GM12892 (cell line): ENCODE results near the gene SLC44A3.

Experiments used
- DNase-seq: peaks from one replicate; pipeline ENCODE4 v3.0.0; 2011; ENCODE audit not compliant: insufficient read length
- FAIRE-seq: peaks from 2 replicates; lab custom pipeline; 2011; peaks lifted over from hg19 to GRCh38; lab: Jason Lieb, UNC
- POLR2A ChIP-seq: IDR thresholded peaks from 2 replicates; pipeline ENCODE4 v1.6.1; 2011; ENCODE audit warnings: low read depth, low read length, control low read depth
- POLR2AphosphoS5 ChIP-seq: IDR thresholded peaks from 2 replicates; pipeline ENCODE4 v1.6.1; 2011; ENCODE audit warnings: low read depth, low read length, control low read depth
- TAF1 ChIP-seq: IDR thresholded peaks from 2 replicates; pipeline ENCODE4 v1.6.1; 2011; ENCODE audit warnings: low read depth, mild to moderate bottlenecking, control low read depth, low read length, borderline replicate concordance

Gene SLC44A3

DNA sequence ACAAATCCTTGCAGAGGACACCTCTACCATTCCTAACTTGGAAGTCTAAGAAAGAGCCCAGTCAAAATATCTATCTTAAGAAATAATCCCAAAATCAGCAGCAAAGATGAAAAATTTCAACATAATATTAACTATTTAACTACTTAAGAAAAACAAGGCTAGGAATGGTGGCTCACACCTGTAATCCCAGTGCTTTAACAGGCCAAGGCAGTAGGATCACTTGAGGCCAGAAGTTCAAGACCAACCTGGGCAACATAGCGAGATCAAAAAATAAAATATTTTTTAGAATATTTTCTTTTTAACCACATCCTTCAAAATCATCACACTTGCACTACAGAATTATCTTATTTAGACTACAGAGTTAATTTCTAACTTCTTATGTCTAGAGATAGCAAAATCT, 101.8 kb downstream of the SLC44A3 start:
- no peak for TF ChIP-seq TAF1
- no peak for TF ChIP-seq POLR2AphosphoS5
- TF ChIP-seq POLR2A, result no peak
- no peak for FAIRE-seq
- no peak for DNase-seq

DNA sequence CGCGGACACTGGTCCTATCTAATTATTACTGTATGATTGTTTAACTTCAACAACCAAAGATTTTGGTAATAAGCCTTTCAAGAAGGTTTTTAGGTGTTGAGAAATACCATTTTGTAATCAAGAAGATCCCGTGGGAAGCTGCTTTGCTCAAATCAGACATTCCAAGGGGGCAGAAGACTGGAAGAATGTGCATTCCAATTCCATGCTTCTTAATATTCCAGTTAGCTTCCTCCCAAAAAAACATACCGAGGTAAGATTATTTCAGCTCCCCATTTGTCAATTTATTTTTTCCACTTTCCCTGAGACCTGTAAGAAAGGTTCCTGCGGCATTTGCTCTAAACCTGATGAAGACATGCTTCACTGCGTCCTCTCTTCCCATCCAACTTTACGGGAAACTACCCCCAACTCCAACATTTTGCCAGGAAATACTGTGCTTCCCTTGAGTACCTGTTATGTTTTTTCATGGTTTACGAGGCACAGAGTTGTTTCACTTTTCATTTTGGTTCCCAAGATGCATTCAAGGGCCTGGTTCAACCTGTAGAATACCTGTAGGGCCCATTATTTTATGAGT, 102.7 kb downstream of the SLC44A3 start:
- FAIRE-seq (no peak), DNase-seq (no peak)
- no peak for TF ChIP-seq POLR2AphosphoS5
- TF ChIP-seq POLR2A, result no peak
- no peak for TF ChIP-seq TAF1

- no peak for TF ChIP-seq POLR2AphosphoS5
- TF ChIP-seq POLR2A, result no peak
- no peak for TF ChIP-seq TAF1
- DNase-seq, result no peak
- FAIRE-seq, result no peak
These were observed 104.8 kb downstream of the SLC44A3 start for GRCh38 chr1:94925004-94925403.

DNA sequence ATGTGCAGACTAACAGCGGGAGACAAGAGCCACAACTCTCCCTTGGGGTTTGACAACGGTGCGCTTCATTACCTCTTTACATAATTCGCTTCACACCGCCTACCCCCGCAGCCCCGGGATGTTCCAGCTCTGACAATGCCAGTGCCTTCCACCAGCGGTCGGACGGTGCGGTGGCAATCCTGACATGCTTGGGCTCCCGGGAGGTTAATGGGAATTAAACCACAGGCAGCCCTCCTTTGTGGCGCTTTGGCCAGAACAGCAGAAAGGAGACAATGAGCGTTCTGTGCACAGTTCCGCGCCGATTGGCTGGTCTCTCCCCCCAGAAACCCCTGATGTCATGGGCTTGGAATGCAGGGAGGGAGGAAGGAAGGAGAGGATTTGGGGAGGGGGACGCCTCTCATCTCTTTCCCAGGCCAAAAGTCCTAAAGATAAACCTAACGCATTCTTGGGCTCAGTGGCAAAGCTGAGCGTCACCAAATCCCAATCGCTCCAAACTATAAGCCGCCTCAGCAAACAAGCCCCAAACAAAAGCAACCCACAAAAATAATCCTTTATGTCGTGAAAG, 105.5 kb downstream of the SLC44A3 start:
- DNase-seq, result peak; percentile 11
- FAIRE-seq, result no peak

GRCh38 chr1:94926126-94926914, 106.2 kb downstream of the SLC44A3 start:
- no peak for FAIRE-seq
- TF ChIP-seq POLR2AphosphoS5 (no peak), POLR2A (no peak), TAF1 (no peak)
- DNase-seq, result peak; percentile 36

More for the DNA sequence above, 105.5 kb downstream of the SLC44A3 start:
- TF ChIP-seq POLR2A, result no peak
- TF ChIP-seq POLR2AphosphoS5, result no peak
- no peak for TF ChIP-seq TAF1

DNA sequence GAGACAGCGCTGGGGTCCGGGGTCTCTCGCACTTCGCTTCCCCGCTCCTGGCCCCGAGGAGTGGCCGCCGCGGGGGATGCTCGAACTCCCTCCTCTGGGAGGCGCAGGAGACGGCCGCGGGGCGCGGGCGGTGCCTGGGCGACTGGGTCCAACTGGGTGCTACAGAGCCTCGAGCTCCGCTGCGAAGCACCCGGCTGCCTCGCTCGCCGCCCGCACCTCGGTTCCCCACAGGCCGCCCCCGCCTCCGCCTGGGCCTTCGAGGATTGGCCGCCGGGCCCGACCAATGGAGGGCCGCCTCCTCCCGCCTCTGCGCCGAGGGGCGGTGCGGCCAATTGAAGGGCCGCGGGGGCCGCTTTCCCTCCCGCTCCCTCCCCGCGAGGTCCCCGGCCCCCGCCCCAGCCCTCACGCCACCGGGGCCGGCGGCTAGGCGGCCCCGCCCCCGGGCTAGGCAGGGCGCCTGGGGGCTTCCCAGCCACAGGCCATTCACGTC, 106.8 kb downstream of the SLC44A3 start, which contains the start of gene CNN3:
Gene CNN3, minus strand, starts transcription at position 196 of the 490 bp plus-strand sequence. CDS start 216 bp downstream, outside the sequence.
- peak; percentile 79 for FAIRE-seq
- peak; percentile 85 for DNase-seq
- TF ChIP-seq POLR2AphosphoS5, result no peak
- peak; percentile 56; the same call in 1 of the 2 replicates for TF ChIP-seq POLR2A
- TF ChIP-seq TAF1, result 0 out of 2 replicates have a peak, but pooled peaks have one; percentile 44

- no peak for DNase-seq
- no peak for FAIRE-seq
- TF ChIP-seq TAF1, result no peak
These were observed 107.4 kb downstream of the SLC44A3 start for GRCh38 chr1:94927405-94928175.

GRCh38 chr1:94928293-94928939, 108.3 kb downstream of the SLC44A3 start:
- DNase-seq (no peak), FAIRE-seq (no peak)
- TF ChIP-seq POLR2A, result no peak
- no peak for TF ChIP-seq POLR2AphosphoS5
- TF ChIP-seq TAF1, result no peak

DNA sequence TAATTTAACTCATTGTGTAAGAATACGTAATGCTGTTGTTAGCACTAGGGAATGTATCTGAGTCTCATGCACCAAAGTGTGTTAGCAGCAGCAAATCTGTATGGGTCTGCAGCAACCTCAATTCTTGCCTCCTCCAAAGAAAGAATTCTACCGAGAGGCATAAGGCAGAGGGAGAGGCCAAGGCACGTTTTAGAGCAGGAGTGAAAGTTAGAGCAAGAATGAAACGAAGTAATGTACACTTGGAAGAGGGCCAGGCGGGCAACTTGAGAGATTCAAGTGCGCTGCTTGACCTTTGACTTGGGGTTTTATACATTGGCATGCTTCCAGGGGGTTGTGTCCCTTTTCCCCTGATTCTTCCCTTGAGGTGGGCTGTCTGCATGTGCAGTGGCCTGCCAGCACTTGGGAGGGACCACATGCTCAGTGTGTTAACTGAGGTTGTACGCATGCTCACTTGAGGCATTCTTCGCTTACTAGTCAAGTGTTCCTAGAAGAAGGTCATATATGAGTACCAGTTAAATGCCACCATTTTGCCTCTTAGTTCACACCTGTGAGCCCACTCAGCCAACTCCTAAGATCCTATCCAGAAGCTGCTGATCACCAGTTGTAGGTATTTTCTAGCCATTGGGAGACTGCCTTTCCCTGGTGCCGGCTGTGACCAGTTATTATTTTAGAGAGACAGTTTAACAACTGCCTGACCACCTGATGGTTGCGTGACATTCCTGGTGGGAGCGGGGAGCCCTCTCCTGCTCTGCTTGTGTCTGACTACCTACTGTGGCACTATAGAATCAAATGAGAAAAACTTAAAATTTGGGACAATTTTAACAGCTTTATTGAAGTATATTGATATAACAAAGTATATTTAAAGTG, 109.4 kb downstream of the SLC44A3 start:
- DNase-seq (no peak), FAIRE-seq (no peak)
- no peak for TF ChIP-seq POLR2A
- no peak for TF ChIP-seq TAF1
- no peak for TF ChIP-seq POLR2AphosphoS5
